Measurements from ENCODE around the gene PRDX5. TPM values are rescaled to one million over a fixed set of nuclear protein-coding genes. Genes with fewer than 3 reads are reported as not detected.

Gene PRDX5
- total RNA-seq, 2 donors from 2014 or later: 91.1 to 136 TPM

- Histone ChIP-seq H3K9me3 (no peaks in the 10 kb centered on the region), H3K36me3 (no peaks in the 10 kb centered on the region), H3K4me3 (no peak overlapping the region), H3K27ac (no peak overlapping the region), H3K4me1 (ENCODE audit: control insufficient read depth in 1 of 2, low read depth in 2 of 2) (peaks cover 3 to 12% of the 10 kb centered on the region in 2 donors), H3K27me3 (replicated peaks; ENCODE audit: insufficient read depth) (no peaks in the 10 kb centered on the region)
- no peak for ATAC-seq (ENCODE audit: insufficient number of reproducible peaks, low FRiP score, low read depth)
- DNase-seq (ENCODE audit: low spot score): no peak
- no peak for TF ChIP-seq CTCF (IDR thresholded peaks at IDR 0.05)
Observed at GRCh38 chr11:64344787-64345186, 26.9 kb downstream of the PRDX5 start.

GRCh38 chr11:64347193-64347867 is 29.4 kb downstream of the PRDX5 start:
- Histone ChIP-seq H3K27me3 (replicated peaks; ENCODE audit: insufficient read depth) (no peaks in the 10 kb centered on the region), H3K27ac (no peak overlapping the region), H3K36me3 (no peaks in the 10 kb centered on the region), H3K4me1 (ENCODE audit: control insufficient read depth in 1 of 2, low read depth in 2 of 2) (no peaks in the 10 kb centered on the region), H3K4me3 (no peak overlapping the region), H3K9me3 (no peaks in the 10 kb centered on the region)
- DNase-seq (ENCODE audit: low spot score) (no peak), ATAC-seq (ENCODE audit: insufficient number of reproducible peaks, low FRiP score, low read depth) (no peak)
- TF ChIP-seq CTCF (IDR thresholded peaks at IDR 0.05): no peak

- Histone ChIP-seq H3K36me3 (no peaks in the 10 kb centered on the region), H3K27ac (no peak overlapping the region), H3K9me3 (no peaks in the 10 kb centered on the region), H3K27me3 (replicated peaks; ENCODE audit: insufficient read depth) (no peaks in the 10 kb centered on the region), H3K4me3 (no peak overlapping the region), H3K4me1 (ENCODE audit: control insufficient read depth in 1 of 2, low read depth in 2 of 2) (no peaks in the 10 kb centered on the region)
- ATAC-seq (ENCODE audit: insufficient number of reproducible peaks, low FRiP score, low read depth): no peak
- DNase-seq (ENCODE audit: low spot score): no peak
- no peak for TF ChIP-seq CTCF (IDR thresholded peaks at IDR 0.05)
Observed at GRCh38 chr11:64348383-64349024, 30.6 kb downstream of the PRDX5 start.

- Histone ChIP-seq H3K9me3 (no peaks in the 10 kb centered on the region), H3K27me3 (replicated peaks; ENCODE audit: insufficient read depth) (no peaks in the 10 kb centered on the region), H3K4me3 (no peak overlapping the region), H3K4me1 (ENCODE audit: control insufficient read depth in 1 of 2, low read depth in 2 of 2) (no peaks in the 10 kb centered on the region), H3K27ac (no peak overlapping the region), H3K36me3 (no peaks in the 10 kb centered on the region)
- DNase-seq (ENCODE audit: low spot score) (no peak), ATAC-seq (ENCODE audit: insufficient number of reproducible peaks, low FRiP score, low read depth) (no peak)
- TF ChIP-seq CTCF (IDR thresholded peaks at IDR 0.05): no peak
Observed at GRCh38 chr11:64349025-64349387, 31.1 kb downstream of the PRDX5 start.

GRCh38 chr11:64349404-64349803 is 31.5 kb downstream of the PRDX5 start:
- Histone ChIP-seq H3K4me1 (ENCODE audit: control insufficient read depth in 1 of 2, low read depth in 2 of 2) (no peaks in the 10 kb centered on the region), H3K9me3 (no peaks in the 10 kb centered on the region), H3K36me3 (no peaks in the 10 kb centered on the region), H3K27me3 (replicated peaks; ENCODE audit: insufficient read depth) (no peaks in the 10 kb centered on the region), H3K4me3 (no peak overlapping the region), H3K27ac (no peak overlapping the region)
- TF ChIP-seq CTCF (IDR thresholded peaks at IDR 0.05): no peak
- DNase-seq (ENCODE audit: low spot score): no peak
- ATAC-seq (ENCODE audit: insufficient number of reproducible peaks, low FRiP score, low read depth): no peak

Measured in thoracic aorta (tissue), 2 donors.